Right hindlimb (tissue), 1 donor: ENCODE measurements around the gene LDLRAD3.
A peak's percentile ranks its signal among the peaks of the same experiment; 100 is the strongest.
"Not testable (repeated sequence)": the region's sequence is repeated elsewhere in the genome, so short reads cannot be mapped to it uniquely, and the experiment has no call there.

Source experiments
- DNase-seq: peaks from one replicate; pipeline ENCODE4 v3.0.0-alpha.2; 2018

The LDLRAD3 gene

GRCh38 chr11:36167729-36168128, 223.9 kb downstream of the LDLRAD3 start:
- DNase-seq, result no peak

GRCh38 chr11:36177836-36178235, 234.0 kb downstream of the LDLRAD3 start:
- DNase-seq, result no peak

GRCh38 chr11:36186340-36187175, 242.7 kb downstream of the LDLRAD3 start:
- peak; percentile 34 for DNase-seq

GRCh38 chr11:36187622-36188021, 243.8 kb downstream of the LDLRAD3 start:
- DNase-seq, result no peak

- DNase-seq, result not testable (repeated sequence)
Measured at GRCh38 chr11:36189735-36190134, 245.9 kb downstream of the LDLRAD3 start.

GRCh38 chr11:36191941-36192340, 248.1 kb downstream of the LDLRAD3 start:
- no peak for DNase-seq

- DNase-seq, result no peak
Measured at GRCh38 chr11:36192425-36193289, 248.8 kb downstream of the LDLRAD3 start.

GRCh38 chr11:36193290-36193619, 249.4 kb downstream of the LDLRAD3 start:
- no peak for DNase-seq

GRCh38 chr11:36193721-36194120, 249.9 kb downstream of the LDLRAD3 start:
- no peak for DNase-seq

- peak; percentile 66 for DNase-seq
Measured at GRCh38 chr11:36195496-36196354, 251.9 kb downstream of the LDLRAD3 start.

- DNase-seq, result peak; percentile 34
Measured at GRCh38 chr11:36196411-36196998, 252.6 kb downstream of the LDLRAD3 start.

GRCh38 chr11:36201411-36201810, 257.5 kb downstream of the LDLRAD3 start:
- no peak for DNase-seq

- DNase-seq, result no peak
Measured at GRCh38 chr11:36205536-36205935, 261.7 kb downstream of the LDLRAD3 start.

- no peak for DNase-seq
Measured at GRCh38 chr11:36210529-36210928, 266.7 kb downstream of the LDLRAD3 start.

GRCh38 chr11:36211761-36212430, 268.0 kb downstream of the LDLRAD3 start:
- no peak for DNase-seq

GRCh38 chr11:36212564-36213392, 268.9 kb downstream of the LDLRAD3 start:
- DNase-seq, result peak; percentile 56

GRCh38 chr11:36213393-36213840, 269.6 kb downstream of the LDLRAD3 start:
- no peak for DNase-seq

- DNase-seq, result no peak
Measured at GRCh38 chr11:36214480-36214879, 270.6 kb downstream of the LDLRAD3 start.

GRCh38 chr11:36214976-36215692, 271.3 kb downstream of the LDLRAD3 start:
- DNase-seq, result no peak

GRCh38 chr11:36215693-36216060, 271.8 kb downstream of the LDLRAD3 start:
- no peak for DNase-seq
